CD14-positive monocyte (primary cell): Measurements from ENCODE around the gene KRT73. TPM values are rescaled to one million over a fixed set of nuclear protein-coding genes. Genes with fewer than 3 reads are reported as not detected.
A peak's percentile ranks its signal among the peaks of the same experiment; 100 is the strongest.

Experiments used
- DNase-seq, 3 donors: peaks; one replicate each; pipeline ENCODE4 v3.0.0-alpha.2; 2011 to 2022
- H2AFZ ChIP-seq: 2 replicates; pipeline ENCODE4 v1.6.0; 2012; ENCODE audit warnings: mild to moderate bottlenecking, low read depth, low read length, inconsistent platforms; ENCODE audit not compliant: insufficient read depth, poor library complexity, severe bottlenecking
- H3K27ac ChIP-seq, 2 donors: 1 replicate in 1 of 2; 2 replicates in 1 of 2; pipeline ENCODE4 v1.5.1; 2012 to 2013; ENCODE audit warnings: low read length in 2 of 2, control low read depth in 1 of 2, inconsistent platforms in 1 of 2, low read depth in 1 of 2, mild to moderate bottlenecking in 1 of 2
- H3K27me3 ChIP-seq, 2 donors: one replicate each; pipeline versions ENCODE4 v1.6.0 to v1.6.1; 2011 to 2013; ENCODE audit warnings: low read length in 2 of 2; ENCODE audit not compliant: control insufficient read depth in 2 of 2, insufficient read depth in 2 of 2
- H3K36me3 ChIP-seq, 2 donors: replicated peaks in 1 of 2; 1 replicate in 1 of 2; 2 replicates in 1 of 2; pipeline versions ENCODE4 v1.5.1 to v1.6.1; 2012 to 2013; ENCODE audit warnings: low read length in 2 of 2, control low read depth in 1 of 2, inconsistent platforms in 1 of 2, mild to moderate bottlenecking in 1 of 2; ENCODE audit not compliant: insufficient read depth in 2 of 2, control insufficient read depth in 1 of 2
- H3K4me1 ChIP-seq, 2 donors: 1 replicate in 1 of 2; 2 replicates in 1 of 2; pipeline versions ENCODE4 v1.5.1 to v1.6.1; 2012 to 2013; ENCODE audit warnings: low read length in 2 of 2, control low read depth in 1 of 2, inconsistent platforms in 1 of 2, mild to moderate bottlenecking in 1 of 2, moderate library complexity in 1 of 2; ENCODE audit not compliant: insufficient read depth in 2 of 2, control insufficient read depth in 1 of 2
- H3K4me2 ChIP-seq: replicated peaks from 2 replicates; pipeline ENCODE3; 2012; ENCODE audit warnings: low read length, moderate library complexity, mild to moderate bottlenecking; ENCODE audit not compliant: poor library complexity, severe bottlenecking; ENCODE audit errors: extremely low read depth
- H3K4me3 ChIP-seq, 3 experiments: fragments of 200-600 bp in 1 of 3; sonication (generic) in 1 of 3; replicated peaks in 1 of 3; 1 replicate in 2 of 3; 2 replicates in 1 of 3; pipeline ENCODE4 v1.5.1; 2011 to 2013; ENCODE audit warnings: low read length in 3 of 3, mild to moderate bottlenecking in 3 of 3, control low read depth in 2 of 3, low read depth in 2 of 3, inconsistent platforms in 1 of 3, moderate library complexity in 1 of 3
- H3K79me2 ChIP-seq: 2 replicates; pipeline ENCODE4 v1.6.0; 2012; ENCODE audit warnings: mild to moderate bottlenecking, control low read depth, inconsistent platforms, low read length, moderate library complexity; ENCODE audit not compliant: insufficient read depth
- H3K9ac ChIP-seq: 2 replicates; pipeline ENCODE4 v1.6.0; 2017; ENCODE audit warnings: low read length, mild to moderate bottlenecking; ENCODE audit not compliant: insufficient read depth, poor library complexity, severe bottlenecking
- H3K9me3 ChIP-seq, 2 donors: replicated peaks in 1 of 2; 1 replicate in 1 of 2; 2 replicates in 1 of 2; pipeline versions ENCODE4 v1.5.1 to v1.6.1; 2012 to 2013; ENCODE audit warnings: low read length in 2 of 2, control low read depth in 1 of 2; ENCODE audit not compliant: control insufficient read depth in 1 of 2, insufficient read depth in 1 of 2
- H4K20me1 ChIP-seq: 2 replicates; pipeline ENCODE4 v1.6.0; 2012; ENCODE audit warnings: mild to moderate bottlenecking, low read length, control low read depth, moderate library complexity; ENCODE audit not compliant: insufficient read depth
- H3K27ac Mint-ChIP-seq, 7 donors: one replicate each; pipeline ENCODE4 v1.8.0; 2020; ENCODE audit warnings: mild to moderate bottlenecking in 7 of 7, mixed read lengths in 7 of 7, moderate library complexity in 6 of 7, inconsistent platforms in 2 of 7
- H3K27me3 Mint-ChIP-seq, 3 donors: one replicate each; pipeline ENCODE4 v1.8.0; 2021 to 2022; ENCODE audit warnings: low read depth in 3 of 3, mild to moderate bottlenecking in 3 of 3, mixed read lengths in 3 of 3, moderate library complexity in 3 of 3, inconsistent platforms in 1 of 3
- H3K36me3 Mint-ChIP-seq, 2 donors: one replicate each; pipeline ENCODE4 v1.8.0; 2020; ENCODE audit warnings: mixed read lengths in 2 of 2, inconsistent platforms in 1 of 2, mild to moderate bottlenecking in 1 of 2
- H3K4me1 Mint-ChIP-seq: one replicate; pipeline ENCODE4 v1.8.0; 2020; ENCODE audit warnings: mild to moderate bottlenecking, mixed read lengths
- H3K4me3 Mint-ChIP-seq, 2 donors: one replicate each; pipeline ENCODE4 v1.8.0; 2020; ENCODE audit warnings: mild to moderate bottlenecking in 2 of 2, mixed read lengths in 2 of 2, moderate library complexity in 1 of 2
- H3K9me3 Mint-ChIP-seq, 7 donors: one replicate each; pipeline ENCODE4 v1.8.0; 2020 to 2022; ENCODE audit warnings: mixed read lengths in 7 of 7, mild to moderate bottlenecking in 6 of 7, moderate library complexity in 6 of 7, inconsistent platforms in 2 of 7
- CTCF ChIP-seq: fragments of 200-600 bp; IDR thresholded peaks from one replicate; pipeline ENCODE4 v1.8.0; 2022; ENCODE audit warnings: antibody characterized with exemption, mild to moderate bottlenecking
- WGBS: methylation state at CpG from one replicate; pipeline ENCODE4 v1.1.5; 2013; ENCODE audit warnings: missing lambda C conversion rate; ENCODE audit not compliant: insufficient coverage; 5-methylcytosine and 5-hydroxymethylcytosine counted together
- intact Hi-C, 2 donors: fragments of 100-400 bp; cut with micrococcal nuclease; formaldehyde crosslinking; loops; one replicate each; pipeline versions ENCODE4 v1.15.0 to v1.15.1; 2023
- polyA plus RNA-seq, 3 donors: library from polyadenylated mRNA; depleted of rRNA in 1 of 3; unstranded in 2 of 3; stranded (reverse) in 1 of 3; fragments of 300-500 nt in 2 of 3; fragments of >200 nt in 1 of 3; fragmentation: Illumina TruSeq in 2 of 3; gene quantifications; 1 replicate in 2 of 3; 2 replicates in 1 of 3; pipeline ENCODE4 v1.2.3, GENCODE V29; 2012 to 2021

Gene KRT73
- polyA plus RNA-seq, 3 donors, result not detected

DNA sequence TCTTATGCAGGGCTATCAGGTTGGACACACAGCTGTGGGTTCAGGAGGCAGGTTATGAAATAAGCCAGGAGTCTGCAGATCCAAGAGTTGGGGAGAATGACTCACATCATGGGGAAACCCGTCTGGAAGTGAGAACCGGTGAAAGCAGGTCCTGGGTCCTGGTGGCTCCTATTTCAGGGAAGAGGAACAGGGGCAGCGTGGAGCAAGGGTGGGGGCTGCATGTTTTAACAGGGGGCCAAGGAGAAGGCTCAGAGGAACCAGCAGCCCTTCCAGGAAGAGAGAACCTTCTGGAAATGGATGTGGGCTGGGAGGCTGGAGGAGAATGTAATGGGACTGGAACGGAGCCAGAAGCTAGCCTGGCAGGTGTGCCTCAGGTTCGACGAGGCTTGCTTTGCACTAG lies 36.9 kb downstream of the KRT73 start:
- Mint-ChIP-seq H3K36me3 (no peaks in the 10 kb centered on the region), H3K9me3 (no peaks in the 10 kb centered on the region), H3K4me1 (no peaks in the 10 kb centered on the region), H3K27ac (no peak overlapping the region), H3K27me3 (peaks cover 3 to 6% (median 6%) of the 10 kb centered on the region in 3 donors), H3K4me3 (no peak overlapping the region)
- Histone ChIP-seq H3K79me2 (no peaks in the 10 kb centered on the region), H3K4me3 (no peak overlapping the region), H3K4me2 (no peak overlapping the region), H3K27me3 (no peaks in the 10 kb centered on the region), H3K9ac (no peak overlapping the region), H3K9me3 (no peaks in the 10 kb centered on the region), H2AFZ (no peak overlapping the region), H4K20me1 (no peaks in the 10 kb centered on the region), H3K27ac (no peak overlapping the region), H3K36me3 (no peaks in the 10 kb centered on the region), H3K4me1 (no peaks in the 10 kb centered on the region)
- WGBS, result 66% methylated on average over 3 of the region's 6 CpGs
- peak in 1 of 3 donors; percentile 12 for DNase-seq
- intact Hi-C loops, result loop anchor here in 1 of 2 donors (5.0 kb wide), 1 partner anchor 296 kb away; no protein-coding TSS in a partner anchor
- no peak for TF ChIP-seq CTCF

DNA sequence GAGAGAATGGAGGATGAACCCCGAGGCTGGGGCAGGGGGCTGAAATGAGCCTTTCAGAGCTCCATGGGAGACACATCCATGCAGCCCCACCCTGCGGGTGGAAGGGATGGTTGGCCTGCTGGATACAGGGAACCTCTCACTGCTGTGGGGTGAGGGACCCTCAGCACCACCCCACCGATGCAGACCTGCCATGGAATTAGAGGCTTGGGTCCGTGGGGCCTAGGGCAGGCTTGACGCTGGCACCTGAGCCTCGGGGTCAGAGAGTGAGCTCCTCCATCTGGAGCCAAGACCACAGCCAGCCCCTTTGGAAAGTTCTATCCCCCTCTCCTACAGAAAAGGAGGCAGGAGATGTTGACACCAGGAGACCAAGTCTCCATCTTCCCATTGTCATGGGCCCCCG lies 37.3 kb downstream of the KRT73 start:
- no peaks in the 10 kb centered on the region for H3K4me1 Mint-ChIP-seq

More for the DNA sequence above, 37.3 kb downstream of the KRT73 start:
- no peak for TF ChIP-seq CTCF
- Histone ChIP-seq H3K9me3 (no peaks in the 10 kb centered on the region), H3K27me3 (no peaks in the 10 kb centered on the region), H2AFZ (no peak overlapping the region), H4K20me1 (no peaks in the 10 kb centered on the region), H3K79me2 (no peaks in the 10 kb centered on the region), H3K4me1 (no peaks in the 10 kb centered on the region), H3K9ac (no peak overlapping the region), H3K4me2 (no peak overlapping the region), H3K27ac (no peak overlapping the region), H3K4me3 (no peak overlapping the region), H3K36me3 (no peaks in the 10 kb centered on the region)
- 87% methylated on average over 6 of the region's 7 CpGs for WGBS
- DNase-seq, result no peak
- peaks cover 3 to 7% (median 6%) of the 10 kb centered on the region in 3 donors for H3K27me3 Mint-ChIP-seq
- intact Hi-C loops, result loop anchor here in 1 of 2 donors (5.0 kb wide), 1 partner anchor 296 kb away; no protein-coding TSS in a partner anchor
- no peaks in the 10 kb centered on the region for H3K9me3 Mint-ChIP-seq
- no peaks in the 10 kb centered on the region for H3K36me3 Mint-ChIP-seq
- no peak overlapping the region for H3K4me3 Mint-ChIP-seq
- H3K27ac Mint-ChIP-seq, result no peak overlapping the region
